HG03103 (cell line): ENCODE measurements around the gene PJA2.

Source experiments
- ATAC-seq: cut with Tn5 transposase; IDR thresholded peaks from one replicate; pipeline ENCODE4 v1.9.1; 2021; ENCODE audit warnings: low read depth; ENCODE audit not compliant: unreplicated experiment

The PJA2 gene

DNA sequence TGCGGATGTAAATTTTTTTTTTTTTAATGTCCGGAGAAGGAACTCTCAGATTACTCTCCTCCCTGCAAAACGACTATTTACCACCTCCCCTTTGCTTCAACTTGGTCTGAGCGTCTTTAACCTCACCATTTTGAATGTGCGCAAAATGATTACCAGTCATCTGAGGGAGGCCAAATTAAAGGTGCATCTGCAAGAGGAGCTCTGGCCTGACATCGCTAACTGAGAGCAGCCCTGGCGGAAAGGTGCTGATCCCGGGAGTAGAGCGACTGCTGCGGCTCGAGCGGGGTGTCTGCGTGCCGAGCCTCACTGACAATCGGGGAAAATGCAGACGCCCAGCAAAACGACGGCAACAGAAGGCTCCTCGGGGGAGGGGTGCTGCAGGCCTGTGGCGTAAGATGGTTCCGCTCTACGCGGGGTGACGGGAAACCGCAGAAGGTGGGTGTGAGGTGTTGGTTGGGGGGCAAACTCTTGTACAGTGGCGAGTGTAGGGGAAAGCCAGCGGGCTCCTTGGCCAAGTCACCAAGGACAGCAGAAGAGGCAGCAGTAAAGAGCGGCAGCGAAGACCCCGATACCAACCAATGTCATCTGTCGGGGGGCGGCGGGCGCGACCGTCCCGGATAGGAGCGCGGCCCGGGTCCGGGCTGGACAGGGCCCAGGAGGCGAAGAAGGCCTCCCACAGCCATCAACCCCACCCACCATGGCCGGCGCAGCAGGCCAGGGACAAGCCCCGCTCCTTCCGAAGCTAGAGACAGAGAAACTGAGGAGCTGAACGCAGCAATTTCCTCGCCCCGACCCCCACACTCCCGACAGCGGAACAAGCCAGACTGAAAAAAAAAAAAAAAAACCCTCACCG is 557 bp downstream of the PJA2 start:
- ATAC-seq = peak; percentile 23

DNA sequence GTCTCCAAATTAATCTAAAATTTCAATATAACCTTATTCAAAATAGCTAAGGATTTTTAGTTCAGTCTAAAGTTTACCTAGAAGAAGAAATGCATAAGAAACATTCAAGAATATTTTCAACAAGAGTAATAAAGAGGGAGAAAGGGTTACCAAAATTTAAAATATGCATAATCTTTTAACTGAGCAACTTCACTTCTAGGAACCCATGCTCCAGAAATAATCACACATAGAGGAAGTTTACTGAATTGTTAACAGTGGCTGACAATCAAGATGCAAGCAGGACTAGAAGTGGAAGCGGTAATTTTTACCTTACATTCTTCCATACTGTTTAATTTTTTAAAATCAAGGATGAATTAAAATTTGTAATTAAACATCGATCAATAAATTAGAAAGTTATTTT is 1.9 kb downstream of the PJA2 start:
- ATAC-seq = no peak

DNA sequence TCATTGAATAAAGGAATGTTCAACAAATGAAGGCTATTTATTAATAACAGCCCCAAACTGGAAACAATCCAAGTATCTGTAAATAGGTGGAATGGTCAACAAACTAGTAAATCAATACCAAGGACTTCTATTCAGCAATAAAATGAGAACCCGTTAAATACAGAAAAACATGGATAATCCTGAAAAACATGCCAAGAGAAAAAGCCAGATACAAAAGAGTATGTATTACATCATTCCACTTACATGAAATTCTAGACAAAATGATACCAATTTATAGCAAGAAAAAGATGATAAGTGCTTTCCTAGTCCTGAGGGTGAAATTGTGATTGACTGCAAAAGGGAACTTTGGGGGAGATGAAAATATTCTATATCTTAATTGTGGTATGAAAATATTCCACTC is 3.1 kb downstream of the PJA2 start:
- no peak for ATAC-seq

DNA sequence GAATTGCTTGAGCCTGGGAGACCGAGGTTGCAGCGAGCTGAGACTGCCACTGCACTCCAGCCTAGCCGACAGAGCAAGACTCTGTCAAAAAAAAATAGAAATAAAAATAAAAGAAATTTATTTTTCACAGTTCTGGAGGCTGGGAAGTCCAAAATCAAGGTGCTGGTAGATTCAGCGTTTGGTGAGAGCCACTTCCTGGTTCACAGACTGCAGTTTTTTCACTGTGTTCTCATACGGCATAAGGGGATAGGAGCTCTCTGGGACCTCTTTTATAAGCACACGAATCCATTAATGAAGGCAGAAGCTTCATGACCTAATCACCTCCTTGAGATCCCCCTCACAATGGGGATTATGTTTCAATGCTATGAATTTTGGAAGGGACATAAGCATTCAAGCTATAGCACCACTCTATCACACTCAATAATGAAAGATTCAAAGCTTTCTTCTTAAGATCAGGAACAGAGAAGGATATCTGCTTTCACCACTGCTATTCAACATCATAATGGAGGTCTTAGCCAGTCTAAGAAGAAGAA is 5.3 kb downstream of the PJA2 start:
- no peak for ATAC-seq

DNA sequence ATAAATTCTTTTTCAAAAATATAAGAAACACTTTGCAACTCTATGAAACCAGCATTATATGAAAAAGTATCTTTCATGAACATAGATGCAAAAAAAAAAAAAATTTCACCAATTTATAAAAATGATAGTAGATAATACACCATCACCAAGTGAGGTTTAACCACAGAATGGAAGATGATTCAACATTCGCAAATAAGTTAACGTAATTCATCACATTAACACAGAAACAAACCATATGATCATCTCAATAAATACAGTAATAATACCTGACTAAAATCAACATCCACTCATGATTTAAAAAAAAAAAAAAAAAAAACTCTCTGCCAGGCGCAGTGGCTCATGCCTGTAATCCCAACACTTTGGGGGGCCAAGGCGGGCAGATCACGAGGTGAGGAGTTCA is 6.3 kb downstream of the PJA2 start:
- no peak for ATAC-seq

DNA sequence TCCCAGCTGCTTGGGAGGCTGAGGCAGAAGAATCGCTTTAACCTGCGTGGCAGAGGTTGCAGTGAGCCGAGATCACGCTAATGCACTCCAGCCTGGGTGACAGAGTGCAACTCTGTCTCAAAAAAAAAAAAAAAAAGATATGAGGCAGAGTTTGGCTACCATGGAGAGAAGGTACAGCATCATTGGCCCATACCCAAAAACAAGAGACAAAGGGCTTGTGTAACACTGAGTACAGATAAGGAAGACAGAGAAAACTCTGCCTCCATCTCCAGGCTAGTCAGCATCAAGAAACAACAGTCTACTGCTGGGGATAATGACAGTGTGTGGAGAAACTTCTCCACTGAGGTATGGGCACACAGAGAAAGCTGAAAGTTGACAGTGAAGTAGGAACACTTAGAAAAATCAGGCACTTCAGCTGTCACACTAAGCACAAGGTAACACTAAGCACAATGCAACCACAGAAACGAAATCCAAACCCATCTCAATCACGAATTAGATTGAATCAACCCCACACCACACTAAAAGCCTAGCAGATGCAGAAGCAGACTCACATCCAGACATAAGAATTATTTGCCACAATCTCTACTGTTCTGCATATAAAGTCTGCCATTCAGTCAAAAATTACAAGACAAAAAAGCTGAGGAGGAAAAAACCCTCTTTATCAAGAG is 10.5 kb downstream of the PJA2 start:
- no peak for ATAC-seq

DNA sequence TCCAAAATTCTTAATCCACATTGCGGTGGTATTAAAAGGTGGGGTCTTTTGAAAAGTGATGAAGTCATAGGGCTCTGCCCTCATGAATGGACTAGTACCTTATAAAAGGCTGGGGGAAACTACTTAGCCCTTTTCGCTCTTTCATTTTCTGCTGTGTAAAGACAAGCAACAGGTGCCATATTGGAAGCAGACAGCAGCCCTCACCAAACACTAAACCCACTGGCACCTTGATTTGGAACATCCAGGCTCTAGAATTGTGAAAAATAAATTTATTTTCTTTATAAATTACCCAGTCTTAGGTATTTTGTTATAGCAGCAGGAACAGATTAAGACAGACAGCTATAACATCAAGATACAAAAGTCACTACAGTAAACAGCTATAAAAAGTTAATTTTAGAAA is 12.8 kb downstream of the PJA2 start:
- no peak for ATAC-seq

DNA sequence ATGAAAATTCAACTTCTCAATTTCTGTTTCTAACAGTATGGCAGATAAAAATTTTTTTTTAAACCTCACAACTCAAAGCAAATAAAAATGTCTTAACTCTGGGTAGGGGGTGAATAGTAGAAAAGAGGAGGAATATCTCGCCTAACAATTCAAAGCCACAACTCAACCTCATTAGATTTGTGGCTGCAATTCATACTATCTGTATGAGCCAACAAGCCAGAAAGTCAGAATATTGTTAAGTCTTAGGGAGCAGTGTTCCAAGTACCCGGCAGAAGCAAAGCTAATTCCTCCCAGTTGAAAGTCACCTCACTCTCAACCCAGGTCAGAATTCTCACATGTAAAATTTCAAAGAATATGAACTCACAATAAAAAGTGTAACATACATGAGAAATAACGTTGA is 15.0 kb downstream of the PJA2 start:
- ATAC-seq = no peak

DNA sequence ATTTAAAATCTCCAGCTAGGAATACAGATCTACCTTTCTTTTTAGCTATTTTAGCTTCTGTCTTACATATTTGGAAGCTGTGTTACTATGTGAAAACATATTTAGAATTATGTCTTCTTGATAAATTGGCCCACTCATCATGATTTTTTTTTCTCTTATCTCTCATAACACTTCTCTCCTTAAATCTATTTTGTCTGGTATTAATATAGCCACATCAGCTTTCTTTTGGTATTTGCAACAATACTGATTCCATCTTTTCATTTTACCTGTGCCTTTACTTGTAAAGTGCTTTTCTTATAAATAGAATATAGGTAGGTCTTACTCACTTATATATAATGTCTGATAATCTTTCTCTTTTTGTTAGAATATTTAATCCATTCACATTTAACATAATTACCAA is 19.6 kb downstream of the PJA2 start:
- no peak for ATAC-seq

DNA sequence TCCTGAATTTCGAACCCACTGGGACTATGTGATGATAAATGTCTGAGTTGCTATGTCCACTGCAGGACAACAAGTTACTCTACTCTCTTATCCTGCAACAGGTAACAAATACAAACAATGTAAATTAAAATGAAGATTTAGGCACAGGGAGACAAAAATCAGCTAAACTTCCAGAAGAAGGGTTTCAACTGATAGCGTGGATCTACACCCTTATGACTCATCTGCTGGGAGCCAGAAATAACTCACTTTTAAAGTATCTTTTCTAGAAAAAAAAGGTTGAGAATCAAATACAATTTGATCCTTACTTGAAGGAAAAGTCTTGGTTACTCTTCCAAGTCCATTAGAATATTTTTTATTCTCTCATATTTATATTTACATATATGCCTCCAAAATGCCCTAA is 21.4 kb downstream of the PJA2 start:
- no peak for ATAC-seq

DNA sequence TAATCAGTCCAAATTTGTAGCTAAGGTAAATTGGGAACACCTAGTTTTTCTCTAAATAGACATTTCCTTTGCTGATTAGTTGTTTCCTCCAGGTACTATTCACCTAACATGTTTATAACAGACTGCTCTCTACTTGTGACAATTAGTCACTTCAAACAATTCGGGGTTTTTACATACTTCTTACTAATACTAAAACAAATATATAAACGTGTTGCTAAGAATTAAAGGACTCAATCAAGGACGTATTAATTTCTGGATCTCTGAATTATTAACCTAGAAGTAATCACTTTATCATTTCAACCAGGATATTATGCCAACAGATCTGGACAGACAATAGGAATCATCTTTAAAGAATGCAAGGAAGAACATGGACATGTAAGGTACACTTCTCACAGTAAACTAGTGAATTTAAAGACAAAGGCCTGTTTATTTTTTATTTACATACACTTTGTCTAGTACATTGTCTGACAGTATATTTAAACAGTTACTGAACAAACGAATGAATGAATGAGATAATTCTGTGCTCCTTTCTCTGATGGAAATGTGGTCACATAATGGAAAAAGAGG is 22.3 kb downstream of the PJA2 start:
- ATAC-seq = no peak

DNA sequence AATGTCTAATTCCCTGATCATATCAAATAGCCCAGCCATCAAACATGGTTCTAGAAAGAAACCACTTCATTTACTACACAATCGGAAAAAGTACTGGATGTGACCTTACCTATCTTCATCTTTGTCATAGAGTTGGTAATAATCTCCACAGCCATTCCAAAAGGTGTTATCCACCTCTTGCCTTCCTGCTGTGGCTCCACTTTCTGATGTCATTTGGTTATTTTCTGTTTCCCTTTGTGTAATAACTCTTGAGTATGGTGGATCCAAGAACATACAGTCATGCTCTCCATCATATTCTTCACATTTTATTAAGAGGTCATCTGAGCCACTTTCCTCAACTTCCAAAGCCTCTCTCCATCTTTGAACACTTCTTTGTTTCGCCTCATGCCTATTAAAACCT is 31.7 kb downstream of the PJA2 start:
- no peak for ATAC-seq

DNA sequence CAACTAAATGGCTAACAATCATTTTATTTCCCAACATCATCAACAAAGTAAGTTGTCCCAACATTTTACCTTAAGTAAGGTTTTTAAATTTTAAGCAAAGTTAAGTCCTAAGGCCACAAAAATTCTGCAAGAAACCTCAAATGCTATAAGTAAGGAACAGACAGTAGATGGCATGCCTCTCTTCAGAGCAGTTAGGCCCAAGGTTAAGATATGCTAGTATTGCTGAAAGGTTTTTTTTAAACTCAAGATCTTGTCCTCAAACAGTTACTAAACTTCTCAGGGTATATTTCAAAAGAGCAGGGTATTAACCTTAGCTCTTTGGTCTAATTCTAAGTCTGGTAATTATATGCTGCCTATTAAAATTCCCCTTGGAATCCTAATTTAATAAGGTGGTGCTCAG is 35.1 kb downstream of the PJA2 start:
- no peak for ATAC-seq

DNA sequence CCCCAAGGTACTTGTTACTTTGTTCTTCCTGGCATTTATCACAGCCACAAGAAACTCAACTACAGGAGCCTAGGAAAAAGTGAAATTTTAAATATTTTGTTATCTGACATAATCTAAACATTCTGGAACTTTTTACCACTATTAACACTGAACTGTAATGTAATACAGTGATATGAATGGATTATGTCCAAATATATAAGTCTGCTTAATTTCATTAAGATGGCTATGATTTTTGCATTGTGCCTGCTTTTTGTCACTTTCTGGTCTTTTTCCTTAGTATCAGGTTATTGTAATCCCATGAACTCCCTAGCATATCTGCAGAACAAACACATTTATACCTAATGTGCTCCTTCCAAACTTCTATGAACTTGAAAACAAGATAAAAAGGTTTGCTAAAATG is 35.8 kb downstream of the PJA2 start:
- ATAC-seq = no peak

DNA sequence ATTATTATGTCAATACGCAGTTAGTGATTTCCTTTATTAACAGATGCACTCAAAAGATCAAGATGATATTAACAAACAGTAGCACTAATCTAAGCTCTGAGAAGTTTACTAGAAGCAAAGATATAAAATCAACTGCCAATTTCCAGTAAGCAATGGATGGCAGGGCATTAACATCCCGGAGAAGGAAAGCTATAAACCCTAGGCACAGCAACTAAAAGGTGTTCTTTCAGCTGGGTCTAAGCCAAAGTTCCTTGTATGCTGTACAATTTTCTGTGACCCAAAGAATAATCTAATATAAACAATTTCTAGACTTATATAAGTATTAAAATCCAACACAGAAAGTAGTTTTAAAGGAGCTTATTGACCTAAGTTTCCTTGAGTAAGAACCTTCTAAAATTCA is 39.4 kb downstream of the PJA2 start:
- ATAC-seq = no peak

DNA sequence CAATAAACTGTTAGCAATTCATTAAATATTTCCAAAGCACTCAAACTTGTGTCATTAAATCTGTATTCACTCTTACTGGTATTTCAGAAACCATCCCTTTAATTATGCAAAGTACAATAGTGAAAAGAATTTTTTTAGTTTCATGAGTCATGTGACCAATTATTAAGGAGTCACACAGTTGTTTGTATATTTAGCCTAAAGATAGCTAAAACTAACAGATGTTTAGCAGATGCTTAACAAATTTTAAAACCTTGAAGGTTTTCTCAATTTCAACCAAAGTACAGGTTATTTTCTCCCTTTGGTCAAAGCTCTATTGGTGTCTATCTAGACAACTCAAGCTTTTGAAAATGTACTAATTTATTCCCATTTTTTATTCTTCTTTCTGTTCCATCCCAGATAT is 44.1 kb downstream of the PJA2 start:
- no peak for ATAC-seq

DNA sequence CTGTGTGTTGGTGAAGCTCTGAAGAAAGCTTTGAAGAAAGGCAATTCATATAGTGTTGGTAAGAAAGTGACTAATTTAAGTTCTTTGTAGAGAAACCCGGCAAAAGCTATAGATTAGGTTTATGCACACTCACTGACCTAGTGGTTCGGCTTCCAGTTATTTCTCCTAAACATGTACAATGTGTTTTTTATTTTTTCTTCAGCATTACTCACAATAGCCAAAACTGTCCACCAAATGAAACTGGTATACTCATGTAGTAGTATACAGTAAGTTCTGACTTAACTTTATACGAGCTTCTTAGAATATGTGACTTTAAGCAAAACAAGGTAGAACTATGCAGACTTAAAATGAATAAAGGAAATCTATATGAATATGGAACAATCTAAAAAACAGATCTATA is 44.8 kb downstream of the PJA2 start:
- no peak for ATAC-seq

DNA sequence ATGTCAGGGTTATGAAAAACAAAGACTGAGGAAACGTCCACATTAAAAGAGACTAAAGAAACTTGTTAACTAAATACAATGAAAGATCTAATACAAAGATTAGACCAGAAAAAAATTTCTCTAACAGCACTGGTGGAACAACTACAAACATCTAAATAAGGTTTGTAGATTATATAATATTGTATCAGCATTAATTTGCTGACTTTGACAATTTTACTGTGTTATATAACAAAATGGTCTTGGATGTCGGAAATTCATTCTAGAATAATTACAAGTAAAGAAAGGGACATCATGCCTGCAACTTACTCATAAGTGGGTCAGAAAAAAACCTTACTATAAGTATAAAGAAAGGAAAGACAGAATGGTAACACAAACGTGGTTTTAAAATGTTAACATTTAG is 50.1 kb downstream of the PJA2 start:
- ATAC-seq = no peak

DNA sequence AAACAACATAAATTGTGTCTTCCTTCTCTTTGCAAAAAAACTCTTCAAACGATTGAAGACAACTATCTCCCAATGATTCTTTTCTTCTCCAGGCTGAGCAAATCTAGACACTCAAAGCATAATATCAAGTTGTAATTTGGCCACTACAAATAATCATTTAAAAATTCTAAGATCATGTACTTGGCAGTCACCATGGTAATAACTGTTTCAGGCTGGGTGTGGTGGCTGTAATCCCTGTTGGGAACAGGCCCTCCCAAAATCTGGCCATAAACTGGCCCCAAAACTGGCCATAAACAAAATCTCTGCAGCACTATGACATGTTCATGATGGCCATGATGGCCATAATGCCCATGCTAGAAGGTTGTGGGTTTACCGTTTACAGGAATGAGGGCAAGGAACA is 52.0 kb downstream of the PJA2 start:
- ATAC-seq = no peak

DNA sequence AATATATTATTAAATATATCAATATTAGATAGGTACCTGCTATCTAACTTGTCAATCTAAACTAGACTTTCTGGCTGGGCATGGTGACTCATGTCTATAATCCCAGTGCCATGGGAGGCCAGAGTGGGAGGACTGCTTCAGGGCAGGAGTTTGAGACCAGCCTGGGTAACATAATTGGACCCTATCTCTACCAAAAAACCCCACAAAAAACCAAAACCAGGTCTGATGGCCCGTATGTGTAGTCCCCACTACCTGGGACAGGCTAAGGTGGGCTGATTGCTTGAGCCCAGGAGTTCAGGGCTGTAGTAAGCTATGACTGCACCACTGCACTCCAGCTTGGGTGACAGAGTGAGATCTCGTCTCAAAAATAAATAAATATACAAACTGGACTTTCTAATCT is 55.0 kb downstream of the PJA2 start:
- ATAC-seq = no peak

DNA sequence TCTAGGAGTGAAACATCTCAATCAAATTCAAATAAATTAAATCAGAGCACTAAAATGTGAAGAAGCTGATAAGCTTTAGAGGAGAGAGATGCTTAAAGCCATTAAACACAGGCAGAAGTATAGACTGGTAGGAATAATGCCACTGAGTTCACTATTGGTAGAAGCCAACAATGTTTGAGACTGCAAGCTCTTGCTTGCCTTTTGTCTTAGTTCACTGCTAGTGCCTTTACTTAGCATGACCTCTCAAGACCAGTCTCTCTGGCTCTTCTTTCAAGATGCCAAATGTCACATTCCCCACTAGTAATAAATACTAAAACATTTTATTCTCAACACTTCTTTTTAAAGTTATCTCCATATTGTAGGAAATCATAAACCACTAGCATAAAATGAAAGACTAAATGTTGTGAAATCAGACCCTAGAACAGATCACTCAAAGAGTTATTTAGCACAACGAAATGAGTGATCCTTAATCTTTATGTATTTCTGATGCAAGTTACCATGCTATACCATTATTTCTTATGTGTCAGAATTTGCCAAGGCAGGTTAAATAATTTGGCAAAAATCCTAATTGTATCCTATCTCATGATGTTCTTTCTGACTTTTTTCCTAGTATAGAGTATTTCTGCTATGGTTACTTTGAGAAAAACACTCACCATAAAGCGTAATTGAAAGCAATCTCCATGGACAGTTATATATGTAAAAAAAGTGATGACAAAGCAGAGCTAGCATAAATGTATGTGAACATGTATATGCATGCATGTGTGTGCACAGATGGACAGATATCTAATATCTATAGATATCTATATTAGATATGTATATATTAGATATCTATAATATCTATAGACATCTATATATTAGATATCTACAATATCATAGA is 57.5 kb downstream of the PJA2 start:
- ATAC-seq = no peak
